NCI-H187 treated with DMSO at 0.1 percent for 48 hours (cell line): ENCODE results near the gene YJEFN3.

ENCODE experiments used
- DNase-seq: peaks from one replicate; lab custom pipeline; 2025; lab: John Stamatoyannopoulos, UW

The YJEFN3 gene, protein sequence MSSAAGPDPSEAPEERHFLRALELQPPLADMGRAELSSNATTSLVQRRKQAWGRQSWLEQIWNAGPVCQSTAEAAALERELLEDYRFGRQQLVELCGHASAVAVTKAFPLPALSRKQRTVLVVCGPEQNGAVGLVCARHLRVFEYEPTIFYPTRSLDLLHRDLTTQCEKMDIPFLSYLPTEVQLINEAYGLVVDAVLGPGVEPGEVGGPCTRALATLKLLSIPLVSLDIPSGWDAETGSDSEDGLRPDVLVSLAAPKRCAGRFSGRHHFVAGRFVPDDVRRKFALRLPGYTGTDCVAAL

GRCh38 chr19:19528721-19529490 lies at the start of gene YJEFN3:
YJEFN3 (plus strand) TSS chr19:19528911; CDS start chr19:19528933, 22 bp downstream.
- DNase-seq = no peak

DNA sequence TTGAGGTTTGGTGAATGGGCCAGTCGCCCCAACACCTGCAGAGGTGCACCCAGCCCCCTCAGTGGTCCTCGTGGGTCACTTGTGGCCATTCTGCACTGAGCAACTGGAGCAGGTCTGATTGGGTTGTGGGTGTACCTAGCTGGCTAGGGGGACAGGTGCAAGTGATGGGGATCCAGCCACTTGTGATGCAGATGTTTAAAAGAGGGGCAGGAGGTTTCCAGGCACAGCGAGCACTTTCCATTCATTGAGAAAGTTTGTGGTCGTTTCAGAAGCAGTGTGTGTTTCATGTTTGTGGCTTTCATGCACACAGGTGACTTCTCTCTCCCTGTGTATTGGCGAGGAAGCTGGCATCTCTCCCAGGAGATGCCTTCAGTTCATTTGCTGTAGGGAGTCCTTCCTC lies 48.0 kb upstream of the YJEFN3 start:
- no peak for DNase-seq

- no peak for DNase-seq
These were observed 45.7 kb upstream of the YJEFN3 start for GRCh38 chr19:19482809-19483596.

GRCh38 chr19:19485161-19485997 lies 43.3 kb upstream of the YJEFN3 start:
- DNase-seq = no peak

- no peak for DNase-seq
These were observed 42.8 kb upstream of the YJEFN3 start for GRCh38 chr19:19485998-19486290.

DNA sequence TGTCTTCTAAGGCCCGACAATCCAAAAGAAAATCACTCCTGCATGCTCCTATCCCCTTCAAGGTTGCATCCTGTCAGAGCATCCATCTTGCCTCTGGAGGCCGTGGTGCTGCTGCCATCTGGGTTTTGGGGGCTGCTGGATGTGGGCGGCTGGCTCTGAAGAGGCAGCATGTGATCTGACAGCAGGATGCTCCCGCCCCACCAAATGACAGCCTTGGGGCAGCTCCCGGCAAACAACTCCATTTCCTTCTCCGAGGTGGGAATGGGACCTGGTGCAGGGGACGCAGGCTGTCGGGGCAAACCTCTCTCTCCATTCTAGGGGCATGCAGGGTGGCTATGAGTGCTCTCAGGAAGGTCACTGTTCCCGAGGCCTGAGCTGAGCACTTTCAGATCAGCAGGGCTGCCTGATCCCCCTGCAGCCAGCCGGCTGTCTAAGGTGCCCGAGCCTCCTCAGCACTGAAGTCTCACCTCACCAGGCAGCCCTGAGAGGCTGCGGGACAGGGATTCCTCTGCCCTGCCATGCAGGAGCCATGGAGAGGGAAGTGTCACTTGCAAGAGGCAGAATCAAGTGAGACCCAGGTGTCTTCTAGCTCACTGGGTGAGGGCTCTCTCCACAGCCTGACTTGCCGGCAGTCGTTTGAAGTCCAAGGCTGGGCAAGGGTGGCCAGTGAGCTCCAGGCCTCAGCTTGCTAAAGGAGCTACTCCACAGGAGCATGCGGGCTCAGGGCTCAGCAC lies 42.2 kb upstream of the YJEFN3 start:
- no peak for DNase-seq

GRCh38 chr19:19487077-19487949 lies 41.4 kb upstream of the YJEFN3 start:
- DNase-seq = no peak

GRCh38 chr19:19487950-19488874 lies 40.5 kb upstream of the YJEFN3 start:
- DNase-seq = no peak

DNA sequence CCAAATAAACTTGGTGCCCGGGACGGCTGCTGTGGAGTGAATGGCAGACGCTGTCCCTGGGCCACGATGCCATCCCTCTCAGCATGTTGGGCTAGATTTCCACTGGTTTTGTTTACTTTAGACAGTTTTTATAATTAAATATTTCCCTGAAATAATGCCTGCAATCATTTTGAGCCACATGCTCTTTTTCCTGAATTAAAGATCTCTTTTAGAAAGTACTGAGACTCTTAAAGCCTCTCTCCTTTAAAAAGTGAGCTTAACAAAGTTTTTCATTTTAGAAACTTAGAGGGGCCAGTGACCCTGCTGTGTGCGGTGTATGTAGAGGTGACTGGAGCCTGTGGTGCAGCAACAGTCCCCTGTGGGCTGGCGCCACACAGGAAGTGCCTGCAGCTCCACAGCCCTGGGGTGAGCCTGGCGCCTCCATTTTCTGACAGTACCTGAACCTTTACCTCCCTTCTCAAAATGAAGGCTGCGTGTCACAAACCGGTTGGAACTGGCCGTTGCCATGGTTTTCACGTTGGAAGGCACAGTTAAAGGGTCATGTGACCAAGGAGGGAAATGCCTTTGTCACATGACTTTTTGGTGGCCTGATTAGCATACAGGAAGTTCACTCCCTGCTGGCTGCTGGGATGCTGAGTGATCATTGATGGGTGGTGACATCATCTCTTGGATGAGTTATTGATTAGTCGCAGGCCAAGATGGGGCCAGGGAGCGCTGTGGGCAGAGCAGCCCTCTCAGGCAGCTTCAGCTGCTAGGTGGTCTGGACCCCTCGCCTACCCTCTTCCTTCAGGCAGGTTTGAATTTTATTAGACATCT lies 39.6 kb upstream of the YJEFN3 start:
- DNase-seq = no peak

GRCh38 chr19:19489804-19490204 lies 38.9 kb upstream of the YJEFN3 start:
- DNase-seq = no peak

GRCh38 chr19:19490214-19490968 lies 38.3 kb upstream of the YJEFN3 start:
- DNase-seq = no peak

DNA sequence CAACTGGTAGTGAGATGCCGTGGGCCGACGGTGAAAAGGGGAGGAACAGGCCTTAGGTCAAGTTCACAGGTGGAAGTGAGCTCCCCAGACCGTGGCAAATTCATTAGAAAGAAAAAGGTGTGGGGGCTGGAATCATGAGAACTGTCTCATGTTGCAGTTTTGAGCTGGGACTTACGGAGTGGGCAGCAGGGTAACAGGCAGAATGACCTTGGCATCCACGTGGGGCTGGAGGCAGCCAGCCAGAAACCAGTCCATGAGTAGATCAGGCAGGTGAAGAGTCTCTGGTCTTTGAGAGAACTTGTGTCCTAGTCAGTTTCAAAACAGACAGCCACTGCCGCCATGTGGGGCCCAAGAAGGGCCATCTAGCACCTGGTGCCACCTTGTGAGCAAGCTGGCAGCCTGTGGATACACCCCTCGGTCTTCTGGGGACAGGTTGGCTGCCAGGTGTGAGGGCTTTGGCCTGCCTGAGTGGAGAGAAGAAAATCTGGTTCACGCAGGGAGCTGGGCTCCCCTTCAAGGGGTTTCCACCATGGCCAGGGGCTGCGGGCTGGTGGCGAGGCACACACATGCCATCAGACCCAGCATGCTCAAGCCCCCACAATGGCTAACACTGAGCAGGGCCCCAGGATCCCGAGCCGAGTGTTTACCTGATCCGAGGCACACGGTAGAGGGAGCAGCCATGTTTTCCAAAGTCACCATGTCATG lies 37.2 kb upstream of the YJEFN3 start:
- DNase-seq = no peak

DNA sequence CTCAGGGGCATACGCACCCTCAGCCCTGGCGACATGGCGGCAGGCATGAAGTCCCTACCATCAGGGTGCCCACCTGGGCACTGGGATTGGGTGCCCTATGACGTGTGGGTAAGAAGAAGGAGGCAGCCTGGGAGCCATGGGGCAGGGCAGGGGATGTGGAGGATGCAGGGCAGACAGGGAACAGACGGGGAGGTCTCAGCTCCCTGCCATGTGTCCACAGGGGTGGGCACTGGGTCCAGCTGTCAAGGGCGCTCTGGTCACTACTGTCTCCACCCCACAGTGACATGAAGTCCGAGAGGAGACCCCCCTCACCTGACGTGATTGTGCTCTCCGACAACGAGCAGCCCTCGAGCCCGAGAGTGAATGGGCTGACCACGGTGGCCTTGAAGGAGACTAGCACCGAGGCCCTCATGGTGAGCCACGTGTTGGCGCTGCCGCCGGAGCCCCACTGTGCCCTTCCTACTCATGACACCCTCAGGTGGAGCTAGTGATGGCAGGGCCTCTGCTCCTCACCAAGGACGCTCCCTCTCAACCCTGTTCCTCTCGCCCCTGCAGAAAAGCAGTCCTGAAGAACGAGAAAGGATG lies 36.6 kb upstream of the YJEFN3 start:
- no peak for DNase-seq

DNA sequence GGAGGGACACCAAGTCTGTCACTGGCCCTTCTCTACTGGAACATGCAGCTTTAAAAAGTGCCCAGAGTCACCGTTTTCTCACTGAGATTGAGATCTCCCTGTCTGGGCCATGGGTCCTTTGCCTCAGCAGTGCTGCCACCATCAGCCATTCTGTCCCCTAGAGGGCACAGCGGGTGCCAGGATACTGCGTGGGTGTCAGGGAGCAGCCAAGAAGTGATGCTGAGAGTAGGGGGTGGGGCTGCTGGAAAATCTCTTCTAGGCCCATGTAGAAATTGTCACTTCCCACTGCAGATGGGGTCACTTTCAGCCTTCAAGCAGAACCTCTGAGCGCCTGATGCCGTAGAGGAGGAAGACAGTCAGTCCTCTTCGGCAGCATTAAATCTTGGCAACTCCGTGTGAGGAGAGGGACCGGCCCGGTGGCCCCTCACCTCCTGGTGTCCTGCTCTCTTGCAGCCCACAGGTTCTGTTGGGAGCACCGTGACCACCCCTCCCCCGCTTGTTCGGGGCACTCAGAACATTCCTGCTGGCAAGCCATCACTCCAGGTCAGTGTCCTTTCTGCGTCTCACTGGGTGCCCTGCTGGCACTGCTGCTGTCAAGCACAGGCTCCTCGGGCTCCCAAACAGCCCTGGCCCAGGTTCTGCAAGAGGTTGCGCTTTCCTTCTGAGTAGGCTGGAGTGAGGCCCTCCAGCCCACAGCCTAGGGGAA lies 34.7 kb upstream of the YJEFN3 start:
- DNase-seq = no peak

- no peak for DNase-seq
These were observed 32.8 kb upstream of the YJEFN3 start for GRCh38 chr19:19495614-19496603.
